Measurements from ENCODE around the gene SLX4IP.

SLX4IP gene

GRCh38 chr20:10629946-10630650 is 195.0 kb downstream of the SLX4IP start:
- FAIRE-seq (no peak), DNase-seq (ENCODE audit: low spot score) (no peak)

- DNase-seq (ENCODE audit: low spot score), result no peak
- FAIRE-seq, result no peak
Observed at GRCh38 chr20:10631126-10631525, 196.0 kb downstream of the SLX4IP start.

- DNase-seq (ENCODE audit: low spot score), result no peak
- no peak for FAIRE-seq
Observed at GRCh38 chr20:10632721-10633509, 197.8 kb downstream of the SLX4IP start.

GRCh38 chr20:10633718-10634117 is 198.6 kb downstream of the SLX4IP start:
- no peak for FAIRE-seq
- DNase-seq (ENCODE audit: low spot score), result no peak

- FAIRE-seq (no peak), DNase-seq (ENCODE audit: low spot score) (no peak)
Observed at GRCh38 chr20:10634211-10634610, 199.1 kb downstream of the SLX4IP start.

GRCh38 chr20:10634683-10635411 is 199.7 kb downstream of the SLX4IP start:
- DNase-seq (ENCODE audit: low spot score), result no peak

GRCh38 chr20:10635476-10636208 is 200.5 kb downstream of the SLX4IP start:
- DNase-seq (ENCODE audit: low spot score) (no peak), FAIRE-seq (no peak)

More at GRCh38 chr20:10634683-10635411, 199.7 kb downstream of the SLX4IP start:
- FAIRE-seq, result no peak

GRCh38 chr20:10636326-10636818 is 201.3 kb downstream of the SLX4IP start:
- peak; percentile 13 for DNase-seq (ENCODE audit: low spot score)
- FAIRE-seq, result no peak

GRCh38 chr20:10637031-10637559 is 202.0 kb downstream of the SLX4IP start:
- no peak for DNase-seq (ENCODE audit: low spot score)
- FAIRE-seq, result no peak

GRCh38 chr20:10637563-10637962 is 202.5 kb downstream of the SLX4IP start:
- DNase-seq (ENCODE audit: low spot score), result no peak
- FAIRE-seq, result no peak

GRCh38 chr20:10639077-10639736 is 204.1 kb downstream of the SLX4IP start:
- FAIRE-seq (no peak), DNase-seq (ENCODE audit: low spot score) (no peak)

- FAIRE-seq (no peak), DNase-seq (ENCODE audit: low spot score) (no peak)
Observed at GRCh38 chr20:10639737-10640556, 204.8 kb downstream of the SLX4IP start.

- FAIRE-seq, result no peak
- no peak for DNase-seq (ENCODE audit: low spot score)
Observed at GRCh38 chr20:10640897-10641296, 205.8 kb downstream of the SLX4IP start.

- FAIRE-seq, result peak; percentile 50
Observed at GRCh38 chr20:10641467-10641866, 206.4 kb downstream of the SLX4IP start.

GRCh38 chr20:10641893-10642292 is 206.8 kb downstream of the SLX4IP start:
- DNase-seq (ENCODE audit: low spot score) (no peak), FAIRE-seq (peak; percentile 58)

More at GRCh38 chr20:10641467-10641866, 206.4 kb downstream of the SLX4IP start:
- DNase-seq (ENCODE audit: low spot score), result no peak

GRCh38 chr20:10642856-10643559 is 207.9 kb downstream of the SLX4IP start:
- FAIRE-seq (no peak), DNase-seq (ENCODE audit: low spot score) (no peak)

- DNase-seq (ENCODE audit: low spot score) (no peak), FAIRE-seq (no peak)
Observed at GRCh38 chr20:10643560-10643873, 208.4 kb downstream of the SLX4IP start.

- no peak for FAIRE-seq
- DNase-seq (ENCODE audit: low spot score), result no peak
Observed at GRCh38 chr20:10644458-10645204, 209.5 kb downstream of the SLX4IP start.

Measured in urothelium cell line (cell line).